ACC112 (cell line): Measurements from ENCODE around the gene PLD1.
A peak's percentile ranks its signal among the peaks of the same experiment; 100 is the strongest.

ENCODE experiments used
- H2AFZ ChIP-seq: fragments of 200-600 bp; sonication (generic); one replicate; pipeline ENCODE4 v1.6.0; 2017; ENCODE audit warnings: antibody characterized with exemption, low read length; ENCODE audit not compliant: unreplicated experiment
- H3K27ac ChIP-seq: fragments of 200-600 bp; sonication (generic); 2 replicates; pipeline ENCODE4 v1.5.1; 2014; ENCODE audit warnings: low read depth, mild to moderate bottlenecking, antibody characterized with exemption, low read length, moderate library complexity
- H3K27me3 ChIP-seq: fragments of 200-600 bp; sonication (generic); 2 replicates; pipeline ENCODE4 v1.6.1; 2014; ENCODE audit warnings: mild to moderate bottlenecking, antibody characterized with exemption, low read length, moderate library complexity, mixed read lengths; ENCODE audit not compliant: insufficient read depth
- H3K36me3 ChIP-seq: fragments of 200-600 bp; sonication (generic); 2 replicates; pipeline ENCODE4 v1.6.1; 2016; ENCODE audit warnings: mild to moderate bottlenecking, antibody characterized with exemption, low read length, moderate library complexity, mixed read lengths; ENCODE audit not compliant: insufficient read depth
- H3K4me1 ChIP-seq: fragments of 200-600 bp; sonication (generic); one replicate; pipeline ENCODE4 v1.6.1; 2016; ENCODE audit warnings: low read length, mixed read lengths; ENCODE audit not compliant: insufficient read depth, unreplicated experiment, control insufficient read depth
- H3K4me3 ChIP-seq: fragments of 200-600 bp; sonication (generic); 2 replicates; pipeline ENCODE4 v1.5.1; 2014; ENCODE audit warnings: mild to moderate bottlenecking, low read depth, low read length
- H3K79me2 ChIP-seq: fragments of 200-600 bp; sonication (generic); one replicate; pipeline ENCODE4 v1.6.0; 2016; ENCODE audit warnings: low read length; ENCODE audit not compliant: control insufficient read depth, unreplicated experiment, insufficient read depth

PLD1 gene

DNA sequence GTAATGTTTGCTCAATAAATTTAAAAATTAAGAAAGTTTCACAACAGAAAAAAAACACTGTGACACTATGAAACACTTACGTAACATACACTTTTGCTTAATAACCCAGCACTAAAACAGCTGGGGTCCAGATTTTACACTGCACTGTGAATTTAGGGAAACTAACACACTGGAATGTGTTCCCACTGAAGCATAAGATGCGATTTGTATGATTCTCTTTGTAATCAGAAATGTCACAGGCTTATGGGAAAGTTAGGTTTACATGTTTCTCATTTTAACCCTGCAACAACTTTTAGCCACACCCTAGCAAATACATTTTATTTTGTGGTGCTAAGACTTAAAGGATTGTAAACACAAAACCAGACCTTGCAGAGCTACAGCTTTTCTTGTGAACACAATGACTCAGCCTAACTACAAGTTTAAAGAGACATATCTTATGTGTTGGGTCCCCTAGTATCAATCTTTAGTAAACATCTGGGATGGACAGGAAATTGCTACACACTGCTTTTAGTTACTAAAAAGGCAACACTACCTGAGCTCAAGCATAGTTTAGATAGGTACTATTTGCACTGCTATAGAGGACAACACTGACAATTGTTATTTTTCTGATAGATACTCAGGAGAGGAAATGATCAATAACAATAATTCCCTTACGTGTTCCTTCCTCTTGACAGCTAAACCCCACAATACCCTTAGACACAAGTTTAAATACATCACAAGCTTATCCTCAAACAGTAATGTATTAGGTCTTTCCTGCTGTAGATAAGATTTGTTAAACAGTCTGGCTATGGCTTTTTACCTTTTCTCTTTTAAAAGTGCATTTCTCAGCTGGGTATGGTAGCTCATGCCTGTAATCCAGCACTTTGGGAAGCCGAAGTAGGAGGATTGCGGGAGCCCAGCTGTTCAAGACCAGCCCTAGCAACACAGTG lies 3.8 kb downstream of the PLD1 start:
- peaks cover 62% of the 10 kb centered on the region for H3K4me1 ChIP-seq
- no peaks in the 10 kb centered on the region for H3K36me3 ChIP-seq
- H2AFZ ChIP-seq: no peak overlapping the region
- peak overlapping the region; percentile 95 for H3K27ac ChIP-seq
- H3K79me2 ChIP-seq: peaks cover 42% of the 10 kb centered on the region
- H3K4me3 ChIP-seq: peak overlapping the region; percentile 20; the same call in 1 of the 2 replicates
- no peaks in the 10 kb centered on the region for H3K27me3 ChIP-seq

DNA sequence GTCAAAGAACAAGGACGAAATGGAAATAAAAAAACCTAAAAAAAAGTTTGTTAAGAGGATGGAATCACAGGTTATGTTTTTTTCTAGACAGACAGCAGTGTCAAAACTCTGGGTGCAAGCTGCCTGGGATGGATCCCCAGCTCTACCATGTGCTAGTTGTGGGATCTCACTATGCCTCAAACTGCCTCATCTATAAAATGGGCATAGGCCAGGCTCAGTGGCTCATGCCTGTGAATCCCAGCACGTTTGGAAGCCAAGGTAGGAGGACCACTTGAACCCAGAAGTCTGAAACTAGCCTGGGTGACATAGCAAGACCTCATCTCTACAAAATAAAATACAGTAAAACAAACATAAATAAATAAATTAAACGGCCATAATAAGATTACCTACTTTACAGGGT lies 4.6 kb downstream of the PLD1 start:
- Histone ChIP-seq H3K79me2 (peaks cover 47% of the 10 kb centered on the region), H3K27me3 (no peaks in the 10 kb centered on the region), H3K4me1 (peaks cover 62% of the 10 kb centered on the region), H3K4me3 (peak overlapping the region; percentile 20; the same call in 1 of the 2 replicates), H3K27ac (peak overlapping the region; percentile 95), H2AFZ (no peak overlapping the region), H3K36me3 (no peaks in the 10 kb centered on the region)

DNA sequence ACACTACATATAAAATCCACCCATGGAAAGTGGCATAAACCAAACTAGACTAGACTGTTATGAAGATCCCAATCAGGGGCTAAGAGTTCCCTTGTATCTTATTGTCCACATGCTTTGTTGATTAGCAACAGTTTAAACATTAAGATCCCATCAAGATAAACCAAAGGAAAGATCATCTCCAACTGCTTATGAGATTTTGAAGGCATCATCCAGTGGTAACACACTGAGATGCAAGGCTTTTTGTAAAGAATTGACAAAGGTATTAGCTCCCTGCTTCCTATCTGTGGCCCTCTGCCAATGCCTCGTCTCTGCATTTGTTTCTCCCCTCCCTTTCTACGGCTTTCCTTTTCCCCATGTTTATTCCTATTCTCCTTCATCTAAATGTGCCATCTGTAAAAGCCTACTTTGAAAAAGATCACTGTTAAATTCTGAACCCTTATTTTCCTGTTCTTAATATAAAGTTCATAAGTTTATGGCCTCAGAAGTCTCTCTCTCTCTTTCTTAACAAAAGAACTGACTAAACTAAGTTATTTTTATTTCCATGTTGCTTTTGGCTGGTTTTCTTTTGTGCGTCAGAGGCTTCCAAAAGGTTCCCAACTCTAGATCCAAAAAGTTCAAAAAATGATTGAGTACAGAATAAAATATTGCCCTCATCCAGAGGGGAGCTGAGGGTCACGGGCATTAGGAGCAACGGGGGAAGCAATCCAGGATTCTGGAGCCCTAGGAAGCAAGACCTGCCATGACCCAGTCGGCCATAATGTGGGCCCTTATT lies 5.5 kb downstream of the PLD1 start:
- peaks cover 50% of the 10 kb centered on the region for H3K79me2 ChIP-seq
- H3K27ac ChIP-seq: peak overlapping the region; percentile 95
- no peak overlapping the region for H2AFZ ChIP-seq
- peak overlapping the region; percentile 20; the same call in 1 of the 2 replicates for H3K4me3 ChIP-seq
- peaks cover 64% of the 10 kb centered on the region for H3K4me1 ChIP-seq
- no peaks in the 10 kb centered on the region for H3K36me3 ChIP-seq
- no peaks in the 10 kb centered on the region for H3K27me3 ChIP-seq

DNA sequence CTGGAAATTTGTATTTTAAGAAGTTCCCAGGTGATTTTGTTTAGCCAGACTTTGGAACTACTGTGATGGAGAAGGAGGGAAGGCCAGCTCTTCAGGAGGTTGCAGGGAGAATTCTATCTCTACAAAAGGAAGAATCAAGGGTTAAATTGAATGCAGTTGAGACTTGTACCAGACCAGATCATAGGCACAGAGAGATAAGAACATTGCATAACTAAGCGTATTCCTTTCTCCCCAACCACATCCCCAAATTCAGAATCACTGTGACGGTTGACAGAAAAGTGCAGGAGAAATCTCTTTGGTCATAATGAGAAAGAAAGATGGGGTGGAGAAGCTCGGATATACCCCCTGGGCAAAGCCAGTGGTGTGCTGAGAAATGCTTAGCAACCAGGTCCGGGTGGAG lies 7.2 kb downstream of the PLD1 start:
- Histone ChIP-seq H3K36me3 (no peaks in the 10 kb centered on the region), H3K79me2 (peaks cover 62% of the 10 kb centered on the region), H3K27me3 (no peaks in the 10 kb centered on the region), H3K27ac (peak overlapping the region; percentile 89; the same call in 1 of the 2 replicates), H3K4me3 (no peak overlapping the region), H3K4me1 (peaks cover 68% of the 10 kb centered on the region), H2AFZ (no peak overlapping the region)

DNA sequence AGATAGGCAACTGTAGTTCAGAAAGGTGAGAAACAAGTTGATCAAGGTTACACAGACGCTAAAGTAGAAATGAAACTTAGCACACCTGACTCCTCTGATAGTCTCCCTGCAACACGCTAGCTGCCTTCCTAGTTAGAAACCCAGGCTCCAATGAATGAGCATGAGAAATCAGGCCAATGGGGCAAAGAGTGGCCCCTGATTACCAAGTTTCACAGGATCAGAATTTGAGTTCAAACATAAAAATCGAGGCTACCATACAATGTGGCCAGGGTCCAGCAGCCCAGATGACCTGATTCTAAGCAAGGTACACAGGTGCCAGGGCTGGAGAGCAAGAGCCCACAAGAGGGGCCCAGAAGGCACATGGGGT lies 7.7 kb downstream of the PLD1 start:
- Histone ChIP-seq H2AFZ (no peak overlapping the region), H3K36me3 (no peaks in the 10 kb centered on the region), H3K4me1 (peaks cover 73% of the 10 kb centered on the region), H3K27ac (peak overlapping the region; percentile 89), H3K4me3 (no peak overlapping the region), H3K27me3 (no peaks in the 10 kb centered on the region), H3K79me2 (peaks cover 59% of the 10 kb centered on the region)

DNA sequence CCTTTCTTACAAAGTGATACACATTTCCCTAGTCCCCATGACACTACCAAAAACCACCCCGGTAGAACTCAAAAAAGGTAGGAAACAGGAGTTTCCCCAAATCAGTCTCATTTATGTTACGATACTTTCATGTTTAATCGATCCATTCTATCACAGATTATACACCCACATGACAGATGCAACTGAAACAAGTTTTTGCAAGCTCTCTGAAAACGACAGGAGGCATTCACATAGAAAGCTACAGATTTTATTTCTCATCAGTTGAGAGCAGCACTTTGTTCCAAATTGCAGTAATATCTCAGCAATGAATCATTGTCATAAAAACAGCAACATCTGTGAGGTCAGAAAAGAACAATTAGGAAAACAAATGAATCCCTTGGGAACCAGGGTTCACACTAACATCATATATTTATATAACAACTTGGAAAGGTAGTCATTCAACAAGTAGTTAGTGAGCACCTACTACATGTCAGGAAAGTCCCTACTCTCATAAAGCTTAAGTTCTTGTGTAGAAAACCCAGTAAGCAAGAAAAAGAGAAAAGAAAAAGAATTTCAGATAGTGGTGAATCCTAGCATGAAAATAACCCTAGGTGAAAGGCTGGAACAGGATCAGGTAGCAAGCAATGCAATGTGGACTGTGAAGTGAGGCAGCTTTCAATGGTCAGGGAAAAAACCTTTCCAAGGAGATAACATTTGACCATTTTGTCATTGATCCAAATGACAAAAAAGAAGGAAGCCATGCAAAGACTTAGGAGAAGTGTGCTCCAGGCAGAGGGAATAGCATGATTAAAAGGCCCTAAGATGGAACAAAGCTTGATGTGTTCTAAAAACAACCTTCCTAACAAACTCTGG lies 8.3 kb downstream of the PLD1 start:
- Histone ChIP-seq H3K79me2 (peaks cover 57% of the 10 kb centered on the region), H3K4me1 (peaks cover 75% of the 10 kb centered on the region), H2AFZ (no peak overlapping the region), H3K27ac (peak overlapping the region; percentile 89), H3K27me3 (no peaks in the 10 kb centered on the region), H3K4me3 (no peak overlapping the region), H3K36me3 (no peaks in the 10 kb centered on the region)

DNA sequence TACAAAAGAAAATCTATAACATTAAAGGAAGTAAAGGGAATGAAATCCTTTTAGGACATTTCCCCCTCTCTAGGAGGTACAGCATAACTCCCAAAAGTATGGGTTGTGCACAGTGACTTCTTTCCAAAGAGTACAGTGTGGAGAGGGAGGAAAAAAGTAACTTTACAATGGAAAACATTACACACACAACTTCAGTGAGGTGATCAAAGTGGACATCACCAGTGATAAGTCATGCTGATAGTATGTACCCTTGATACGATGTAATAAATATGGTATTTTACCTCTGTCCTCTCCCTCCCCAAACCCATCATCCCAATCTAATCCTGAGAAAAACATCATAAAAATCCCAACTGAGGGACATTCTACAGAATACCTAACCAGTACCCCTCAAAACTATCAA lies 10.8 kb downstream of the PLD1 start:
- Histone ChIP-seq H3K4me3 (no peak overlapping the region), H3K36me3 (no peaks in the 10 kb centered on the region), H3K4me1 (peaks cover 53% of the 10 kb centered on the region)

DNA sequence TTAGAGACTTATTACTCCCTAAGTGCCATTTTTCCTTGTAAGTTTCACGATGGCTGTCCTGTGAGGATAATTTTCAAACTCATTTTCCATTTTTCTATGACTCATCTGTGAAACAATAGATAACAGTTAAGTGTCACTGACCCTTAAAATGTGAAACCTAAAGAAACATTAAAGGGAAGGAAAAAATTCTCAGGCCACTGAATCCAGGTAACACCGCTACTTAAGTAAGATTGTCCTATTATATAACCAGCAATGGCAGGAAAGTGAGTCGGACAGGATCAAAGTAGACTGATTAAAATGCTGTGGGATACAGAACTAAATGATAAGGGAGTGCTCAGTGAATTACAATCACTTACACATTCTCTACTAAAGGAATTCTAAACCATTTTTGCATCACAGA lies 12.4 kb downstream of the PLD1 start:
- Histone ChIP-seq H3K27me3 (no peaks in the 10 kb centered on the region), H2AFZ (no peak overlapping the region), H3K36me3 (no peaks in the 10 kb centered on the region), H3K4me3 (no peak overlapping the region), H3K27ac (peak overlapping the region; percentile 53; the same call in 1 of the 2 replicates), H3K79me2 (peaks cover 33% of the 10 kb centered on the region), H3K4me1 (peaks cover 46% of the 10 kb centered on the region)

More for the DNA sequence above, 10.8 kb downstream of the PLD1 start:
- Histone ChIP-seq H2AFZ (no peak overlapping the region), H3K79me2 (peaks cover 48% of the 10 kb centered on the region), H3K27me3 (no peaks in the 10 kb centered on the region), H3K27ac (peak overlapping the region; percentile 22; the same call in 1 of the 2 replicates)

DNA sequence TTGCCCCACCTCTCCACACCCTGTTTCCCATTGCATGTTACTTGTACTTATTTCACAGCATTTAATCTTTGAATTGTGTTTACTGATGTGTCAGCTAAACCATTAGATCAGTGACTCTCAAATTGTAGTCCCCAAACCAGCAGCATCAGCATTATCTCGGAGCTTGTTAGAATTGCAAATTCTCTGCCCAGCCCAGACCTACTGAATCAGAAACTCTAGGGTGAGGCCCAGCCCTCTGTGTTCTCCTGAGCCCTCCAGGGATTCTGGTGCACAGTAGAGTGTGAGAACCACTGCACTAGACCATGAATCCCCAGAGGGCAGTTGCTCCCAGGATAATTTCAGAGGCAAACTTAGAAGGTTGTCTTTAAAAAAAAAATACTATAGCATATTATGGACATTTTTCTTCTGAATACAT lies 13.0 kb downstream of the PLD1 start:
- peaks cover 27% of the 10 kb centered on the region for H3K79me2 ChIP-seq
- peak overlapping the region; percentile 53; the same call in 1 of the 2 replicates for H3K27ac ChIP-seq
- peaks cover 46% of the 10 kb centered on the region for H3K4me1 ChIP-seq
- no peaks in the 10 kb centered on the region for H3K27me3 ChIP-seq
- no peak overlapping the region for H3K4me3 ChIP-seq
- H3K36me3 ChIP-seq: no peaks in the 10 kb centered on the region
- no peak overlapping the region for H2AFZ ChIP-seq
